HUES64 (cell line): ENCODE results near the gene STYXL2.
A peak's percentile ranks its signal among the peaks of the same experiment; 100 is the strongest.

Experiments
- H3K27ac ChIP-seq: 2 replicates; pipeline ENCODE4 v1.7.0; 2013; ENCODE audit warnings: low read depth, low read length, inconsistent platforms
- H3K27me3 ChIP-seq: 2 replicates; pipeline ENCODE4 v1.6.1; 2013; ENCODE audit warnings: mild to moderate bottlenecking, low read length; ENCODE audit not compliant: insufficient read depth
- H3K36me3 ChIP-seq: 2 replicates; pipeline ENCODE4 v1.6.1; 2013; ENCODE audit warnings: mild to moderate bottlenecking, low read length; ENCODE audit not compliant: insufficient read depth
- H3K4me1 ChIP-seq: 2 replicates; pipeline ENCODE4 v1.6.1; 2013; ENCODE audit warnings: mild to moderate bottlenecking, low read length, moderate library complexity; ENCODE audit not compliant: insufficient read depth
- H3K4me3 ChIP-seq: 2 replicates; pipeline ENCODE4 v1.5.1; 2013; ENCODE audit warnings: mild to moderate bottlenecking, low read length, moderate library complexity
- H3K9ac ChIP-seq: 2 replicates; pipeline ENCODE4 v1.6.1; 2013; ENCODE audit warnings: mild to moderate bottlenecking, low read depth, low read length
- H3K9me3 ChIP-seq: 2 replicates; pipeline ENCODE4 v1.6.1; 2013; ENCODE audit warnings: low read depth, low read length; ENCODE audit not compliant: insufficient read depth
- WGBS: fragments of 150-250, 120-280 bp; methylation state at CpG from one replicate; pipeline ENCODE4 v1.1.7; 2013; ENCODE audit warnings: missing lambda C conversion rate; 5-methylcytosine and 5-hydroxymethylcytosine counted together

STYXL2 gene

DNA sequence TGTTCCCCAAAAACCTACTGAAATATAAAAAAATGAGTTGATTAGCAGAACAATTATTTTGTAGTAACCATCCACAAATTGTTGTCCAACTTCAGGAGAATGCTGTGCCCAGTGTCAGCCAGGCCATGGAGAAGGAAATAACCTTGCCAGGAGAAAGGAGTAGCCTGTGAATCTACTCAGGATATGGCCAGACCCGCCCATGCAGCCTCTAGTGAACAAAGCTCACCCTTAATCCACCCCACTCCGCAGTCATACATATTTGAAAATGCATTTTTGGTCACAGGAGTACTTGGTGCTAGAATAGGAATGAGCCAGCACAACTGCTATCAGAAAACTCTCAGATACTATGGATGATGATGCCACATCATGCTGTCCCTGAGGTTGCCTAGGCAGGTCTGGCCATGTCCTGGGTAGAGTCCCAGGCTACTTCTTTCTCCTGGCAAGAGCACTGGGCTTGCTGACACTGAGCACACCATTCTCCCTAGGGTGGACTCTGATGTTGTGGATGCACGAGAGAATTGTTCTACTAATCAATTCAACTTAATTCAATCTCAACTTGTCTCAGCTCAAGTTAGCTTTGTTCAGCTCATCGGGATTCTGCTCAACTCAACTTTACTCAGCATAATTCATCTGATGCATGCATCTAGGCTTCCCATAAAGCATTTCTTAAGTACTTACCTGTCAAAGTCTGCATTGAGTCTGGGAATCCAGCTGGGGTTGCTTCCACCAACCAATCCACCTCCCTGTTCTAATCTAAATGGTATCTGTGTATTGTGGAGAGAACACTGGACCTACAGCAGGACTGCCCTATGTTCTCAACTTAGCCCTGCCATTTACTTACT lies 18.2 kb downstream of the STYXL2 start:
- no peak overlapping the region for H3K9ac ChIP-seq
- WGBS, result 96% methylated on average over 4 of the region's 4 CpGs
- H3K27me3 ChIP-seq, result no peaks in the 10 kb centered on the region
- no peak overlapping the region for H3K27ac ChIP-seq
- no peaks in the 10 kb centered on the region for H3K36me3 ChIP-seq
- peaks cover 22% of the 10 kb centered on the region for H3K4me1 ChIP-seq
- no peak overlapping the region for H3K4me3 ChIP-seq
- H3K9me3 ChIP-seq, result no peaks in the 10 kb centered on the region

DNA sequence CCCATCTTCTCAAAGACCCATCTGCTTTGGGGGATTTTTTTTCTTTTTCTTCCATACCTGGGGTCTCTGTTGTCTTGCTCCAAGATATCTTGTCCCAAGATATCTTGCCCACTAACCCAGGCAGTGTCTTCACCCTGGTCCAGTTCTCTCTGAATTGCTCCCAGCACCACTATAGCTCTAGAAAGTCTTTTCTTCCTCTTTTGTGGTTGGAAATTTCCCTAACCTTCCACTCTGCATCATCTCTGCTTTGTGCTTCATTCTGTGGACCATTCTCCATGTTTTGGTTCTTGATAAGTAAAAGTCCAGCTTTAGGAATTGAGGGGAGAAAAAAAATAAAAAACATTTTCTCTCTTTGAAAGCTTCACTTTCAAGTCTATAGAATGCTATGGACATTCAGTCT lies 20.9 kb downstream of the STYXL2 start:
- H3K9ac ChIP-seq, result no peak overlapping the region
- H3K27ac ChIP-seq, result no peak overlapping the region
- H3K27me3 ChIP-seq, result no peaks in the 10 kb centered on the region
- H3K9me3 ChIP-seq, result no peaks in the 10 kb centered on the region
- H3K4me3 ChIP-seq, result no peak overlapping the region
- H3K36me3 ChIP-seq, result no peaks in the 10 kb centered on the region
- peaks cover 18% of the 10 kb centered on the region for H3K4me1 ChIP-seq

GRCh38 chr1:167115655-167116054 lies 21.8 kb downstream of the STYXL2 start:
- H3K27ac ChIP-seq, result no peak overlapping the region
- H3K9me3 ChIP-seq, result no peaks in the 10 kb centered on the region
- no peaks in the 10 kb centered on the region for H3K27me3 ChIP-seq
- no peaks in the 10 kb centered on the region for H3K36me3 ChIP-seq
- no peak overlapping the region for H3K4me3 ChIP-seq
- H3K9ac ChIP-seq, result no peak overlapping the region
- H3K4me1 ChIP-seq, result peaks cover 21% of the 10 kb centered on the region
- 53% methylated on average over 5 of the region's 5 CpGs for WGBS

DNA sequence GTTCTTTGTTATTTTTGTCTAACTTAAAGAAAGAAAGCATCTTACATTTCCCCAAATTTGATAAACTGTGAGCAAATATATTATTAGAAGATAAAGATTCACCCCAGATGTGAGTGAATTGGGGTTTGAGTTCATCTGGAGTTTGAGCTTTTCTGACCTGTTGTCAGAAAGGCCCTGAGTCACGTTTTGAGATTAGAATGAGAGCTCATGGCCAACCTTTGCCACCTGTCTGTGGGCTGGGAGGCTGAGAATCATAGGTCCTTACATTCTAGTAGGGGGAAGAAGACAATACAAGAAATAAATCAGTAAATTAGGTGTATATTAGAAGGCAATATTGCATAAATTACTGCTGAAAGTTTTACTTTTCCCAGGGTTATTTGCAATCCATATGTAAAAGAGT lies 22.3 kb downstream of the STYXL2 start:
- WGBS, result 21% methylated on average over 1 of the region's 1 CpG
- Histone ChIP-seq H3K27ac (no peak overlapping the region), H3K9me3 (no peaks in the 10 kb centered on the region), H3K36me3 (no peaks in the 10 kb centered on the region), H3K9ac (no peak overlapping the region), H3K27me3 (peaks cover 2% of the 10 kb centered on the region), H3K4me1 (peaks cover 21% of the 10 kb centered on the region), H3K4me3 (no peak overlapping the region)

DNA sequence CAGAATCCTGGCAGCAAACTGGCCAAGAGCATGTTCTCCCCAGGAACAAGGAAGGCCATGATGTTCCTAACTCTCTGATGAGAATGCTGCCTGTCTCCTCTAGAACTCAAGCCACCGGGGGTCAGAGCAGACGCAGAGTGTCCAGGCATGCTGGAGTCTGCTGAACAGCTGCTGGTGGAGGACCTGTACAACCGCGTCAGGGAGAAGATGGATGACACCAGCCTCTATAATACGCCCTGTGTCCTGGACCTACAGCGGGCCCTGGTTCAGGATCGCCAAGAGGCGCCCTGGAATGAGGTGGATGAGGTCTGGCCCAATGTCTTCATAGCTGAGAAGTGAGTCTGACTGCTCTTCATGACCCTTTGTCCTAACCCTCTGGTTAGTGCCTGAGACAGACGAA lies 23.4 kb downstream of the STYXL2 start:
- WGBS, result 93% methylated on average over 9 of the region's 9 CpGs
- Histone ChIP-seq H3K9ac (no peak overlapping the region), H3K4me3 (no peak overlapping the region), H3K36me3 (no peaks in the 10 kb centered on the region), H3K27ac (no peak overlapping the region), H3K27me3 (peaks cover 10% of the 10 kb centered on the region), H3K4me1 (peaks cover 28% of the 10 kb centered on the region), H3K9me3 (no peaks in the 10 kb centered on the region)

- Histone ChIP-seq H3K9me3 (no peaks in the 10 kb centered on the region), H3K36me3 (no peaks in the 10 kb centered on the region), H3K27me3 (peaks cover 10% of the 10 kb centered on the region), H3K4me3 (no peak overlapping the region), H3K4me1 (peaks cover 35% of the 10 kb centered on the region), H3K27ac (no peak overlapping the region), H3K9ac (no peak overlapping the region)
- 88% methylated on average over 5 of the region's 5 CpGs for WGBS
Measured at GRCh38 chr1:167118188-167118587, 24.3 kb downstream of the STYXL2 start.

DNA sequence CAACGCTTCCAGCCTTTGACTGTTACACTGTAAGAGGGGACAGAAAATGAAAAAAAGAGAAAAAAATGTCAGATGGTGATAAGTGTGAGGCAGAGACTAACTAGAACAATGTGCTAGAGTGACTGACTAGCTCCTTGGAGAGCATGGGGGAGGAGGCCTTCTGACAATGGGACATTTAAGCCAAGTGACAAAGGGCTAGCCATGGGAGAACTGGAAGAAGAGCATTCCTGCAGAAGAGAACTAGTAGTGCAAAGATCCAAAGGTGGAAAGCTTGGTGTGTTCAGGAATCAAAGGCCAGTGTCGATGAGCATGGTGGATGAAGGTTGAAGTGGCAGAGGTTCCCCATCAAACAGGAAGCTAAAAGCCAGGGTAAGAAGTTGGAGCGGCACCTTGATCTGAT lies 25.8 kb downstream of the STYXL2 start:
- H3K4me3 ChIP-seq, result no peak overlapping the region
- WGBS, result 89% methylated on average over 2 of the region's 3 CpGs
- peaks cover 10% of the 10 kb centered on the region for H3K27me3 ChIP-seq
- H3K9ac ChIP-seq, result no peak overlapping the region
- H3K36me3 ChIP-seq, result no peaks in the 10 kb centered on the region
- no peaks in the 10 kb centered on the region for H3K9me3 ChIP-seq
- H3K4me1 ChIP-seq, result peaks cover 35% of the 10 kb centered on the region
- H3K27ac ChIP-seq, result no peak overlapping the region

DNA sequence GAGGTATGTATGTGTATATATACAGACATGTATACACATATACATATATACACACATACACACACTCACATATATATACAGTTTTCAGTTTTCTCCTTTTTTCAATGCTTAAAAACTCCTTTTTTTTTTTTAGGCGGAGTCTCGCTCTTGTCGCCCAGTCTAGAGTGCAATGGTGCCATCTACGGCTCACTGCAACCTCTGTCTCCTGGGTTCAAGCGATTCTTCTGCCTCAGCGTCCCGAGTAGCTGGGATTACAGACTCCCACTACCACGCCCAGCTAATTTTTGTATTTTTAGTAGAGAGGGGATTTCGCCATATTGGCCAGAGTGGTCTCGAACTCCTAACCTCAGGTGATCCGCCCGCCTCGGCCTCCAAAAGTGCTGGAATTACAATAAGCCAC lies 27.0 kb downstream of the STYXL2 start:
- H3K4me1 ChIP-seq, result peaks cover 28% of the 10 kb centered on the region
- H3K9ac ChIP-seq, result peak overlapping the region; percentile 78; the same call in 1 of the 2 replicates
- peaks cover 10% of the 10 kb centered on the region for H3K27me3 ChIP-seq
- H3K36me3 ChIP-seq, result no peaks in the 10 kb centered on the region
- 58% methylated on average over 13 of the region's 13 CpGs for WGBS
- H3K27ac ChIP-seq, result no peak overlapping the region
- H3K9me3 ChIP-seq, result no peaks in the 10 kb centered on the region
- H3K4me3 ChIP-seq, result peak overlapping the region; percentile 67

DNA sequence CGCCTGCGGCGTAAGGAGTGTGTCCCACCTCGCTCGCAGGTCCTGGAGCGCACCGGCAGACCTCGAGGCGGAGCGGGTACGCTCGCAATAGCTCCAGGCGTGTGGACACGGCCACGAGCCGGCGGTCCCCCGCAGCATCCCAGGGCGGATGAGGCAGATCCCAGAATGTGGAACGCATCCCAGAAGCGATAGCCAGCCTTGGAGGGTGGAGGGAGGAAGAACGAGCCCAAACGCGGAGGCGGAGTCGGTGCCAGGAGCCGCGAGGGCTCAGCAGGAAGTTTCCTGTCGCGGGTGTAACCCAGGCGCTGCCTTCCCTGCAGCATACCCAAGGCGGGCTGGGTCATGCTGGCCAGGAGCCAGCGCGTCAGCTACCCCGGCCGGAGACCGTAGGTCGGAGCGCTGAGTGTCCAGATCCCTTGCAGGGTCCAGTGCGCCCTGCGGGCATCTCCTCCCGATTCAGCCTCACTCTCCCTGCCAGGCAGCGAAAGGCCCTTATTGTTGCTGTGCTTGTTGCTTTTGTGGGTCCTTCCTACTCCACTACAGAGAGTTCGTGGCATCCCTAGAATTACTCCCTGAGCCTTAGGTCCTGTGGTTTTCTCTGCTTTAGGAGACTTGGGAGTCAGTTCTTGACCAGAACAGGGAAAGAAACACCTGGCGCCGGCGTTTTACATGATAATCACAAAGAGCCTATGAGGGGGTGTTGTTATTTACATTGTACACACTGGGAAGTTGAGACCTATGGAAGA lies 27.7 kb downstream of the STYXL2 start:
- Histone ChIP-seq H3K36me3 (no peaks in the 10 kb centered on the region), H3K4me3 (peak overlapping the region; percentile 67), H3K9me3 (no peaks in the 10 kb centered on the region), H3K9ac (peak overlapping the region; percentile 78), H3K27ac (peak overlapping the region; percentile 32; the same call in 1 of the 2 replicates), H3K27me3 (peaks cover 10% of the 10 kb centered on the region), H3K4me1 (peaks cover 21% of the 10 kb centered on the region)
- WGBS, result 7% methylated on average over 47 of the region's 47 CpGs

DNA sequence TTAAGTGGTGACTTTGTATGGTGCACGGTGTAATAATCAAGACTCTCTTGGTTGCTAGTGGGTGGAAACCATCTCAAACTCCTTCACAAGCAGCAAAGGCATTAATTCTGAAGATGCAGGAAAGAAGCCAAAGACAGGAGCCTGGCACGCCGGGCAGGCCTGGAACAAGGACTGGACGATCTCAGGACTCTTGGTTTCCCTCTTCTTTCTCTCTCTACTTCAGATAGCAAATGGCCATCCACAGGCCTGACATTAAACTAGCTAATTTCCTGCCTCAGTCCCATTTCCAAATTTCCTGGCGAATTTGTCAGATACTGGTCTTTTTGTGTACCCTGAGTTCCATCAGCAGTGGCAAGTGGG lies 28.2 kb downstream of the STYXL2 start:
- Histone ChIP-seq H3K9ac (no peak overlapping the region), H3K27me3 (peaks cover 10% of the 10 kb centered on the region)
- 71% methylated on average over 5 of the region's 5 CpGs for WGBS

GRCh38 chr1:167122568-167122967 lies 28.7 kb downstream of the STYXL2 start:
- Histone ChIP-seq H3K9ac (no peak overlapping the region), H3K27ac (no peak overlapping the region), H3K4me1 (peaks cover 21% of the 10 kb centered on the region), H3K9me3 (no peaks in the 10 kb centered on the region), H3K36me3 (no peaks in the 10 kb centered on the region), H3K4me3 (no peak overlapping the region), H3K27me3 (peaks cover 10% of the 10 kb centered on the region)
- WGBS, result 74% methylated on average over 4 of the region's 4 CpGs

More for the DNA sequence above, 28.2 kb downstream of the STYXL2 start:
- Histone ChIP-seq H3K36me3 (no peaks in the 10 kb centered on the region), H3K4me1 (peaks cover 21% of the 10 kb centered on the region), H3K4me3 (peak overlapping the region; percentile 67), H3K27ac (no peak overlapping the region), H3K9me3 (no peaks in the 10 kb centered on the region)
